ENCODE results near the gene CEMIP.

DNA sequence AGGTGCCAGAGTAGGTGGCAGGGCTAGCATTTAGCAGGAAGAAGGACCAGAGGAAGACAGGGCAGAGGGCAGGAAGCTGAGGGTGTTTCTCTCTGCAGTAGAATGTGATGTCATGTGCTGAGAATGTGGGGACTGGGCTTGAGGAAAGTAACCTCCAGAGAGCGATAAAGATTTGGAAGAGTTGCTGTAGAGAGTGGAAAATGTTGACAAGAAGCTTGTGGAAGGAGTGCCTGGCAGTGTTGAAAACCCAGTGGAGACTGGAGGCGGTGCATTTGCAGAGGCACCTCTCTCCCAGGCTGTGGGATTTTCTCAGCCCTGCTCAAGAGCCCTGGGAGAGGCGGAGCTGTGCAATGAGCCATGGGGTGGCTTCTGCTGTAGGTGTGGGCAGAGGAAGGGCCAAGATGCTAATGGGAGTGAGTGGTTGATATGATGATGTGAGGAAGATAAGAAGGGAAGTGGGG is 155.6 kb downstream of the CEMIP start:
- TF ChIP-seq, protein P1, sequence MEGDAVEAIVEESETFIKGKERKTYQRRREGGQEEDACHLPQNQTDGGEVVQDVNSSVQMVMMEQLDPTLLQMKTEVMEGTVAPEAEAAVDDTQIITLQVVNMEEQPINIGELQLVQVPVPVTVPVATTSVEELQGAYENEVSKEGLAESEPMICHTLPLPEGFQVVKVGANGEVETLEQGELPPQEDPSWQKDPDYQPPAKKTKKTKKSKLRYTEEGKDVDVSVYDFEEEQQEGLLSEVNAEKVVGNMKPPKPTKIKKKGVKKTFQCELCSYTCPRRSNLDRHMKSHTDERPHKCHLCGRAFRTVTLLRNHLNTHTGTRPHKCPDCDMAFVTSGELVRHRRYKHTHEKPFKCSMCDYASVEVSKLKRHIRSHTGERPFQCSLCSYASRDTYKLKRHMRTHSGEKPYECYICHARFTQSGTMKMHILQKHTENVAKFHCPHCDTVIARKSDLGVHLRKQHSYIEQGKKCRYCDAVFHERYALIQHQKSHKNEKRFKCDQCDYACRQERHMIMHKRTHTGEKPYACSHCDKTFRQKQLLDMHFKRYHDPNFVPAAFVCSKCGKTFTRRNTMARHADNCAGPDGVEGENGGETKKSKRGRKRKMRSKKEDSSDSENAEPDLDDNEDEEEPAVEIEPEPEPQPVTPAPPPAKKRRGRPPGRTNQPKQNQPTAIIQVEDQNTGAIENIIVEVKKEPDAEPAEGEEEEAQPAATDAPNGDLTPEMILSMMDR (IDR thresholded peaks at IDR 0.05), result peak in 2 of 6 experiments; percentile 11 to 22
- TF ChIP-seq POLR2A (IDR thresholded peaks at IDR 0.05), result no peak
